Erythroblast (primary cell): ENCODE results near the gene SLAMF6.
"Not testable (repeated sequence)": the region's sequence is repeated elsewhere in the genome, so short reads cannot be mapped to it uniquely, and the experiment has no call there.

Experiments
- GATA1 ChIP-seq: IDR thresholded peaks from 2 replicates; pipeline ENCODE4 v1.6.1; 2011; ENCODE audit warnings: low read depth, mild to moderate bottlenecking, control low read depth, low read length, moderate library complexity
- POLR2A ChIP-seq: IDR thresholded peaks from 2 replicates; pipeline ENCODE4 v1.6.1; 2011; ENCODE audit warnings: mild to moderate bottlenecking, low read length

DNA sequence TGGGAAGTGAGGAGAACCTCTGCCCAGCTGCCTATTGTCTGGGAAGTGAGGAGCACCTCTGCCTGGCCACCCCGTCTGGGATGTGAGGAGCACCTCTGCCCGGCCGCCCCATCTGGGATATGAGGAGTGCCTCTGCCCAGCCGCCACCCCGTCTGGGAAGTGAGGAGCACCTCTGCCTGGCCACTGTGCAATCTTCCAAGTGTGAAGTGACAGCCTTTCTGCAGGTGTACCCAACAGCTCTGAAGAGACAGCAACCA, 9.4 kb upstream of the SLAMF6 start:
- not testable (repeated sequence) for TF ChIP-seq POLR2A, GATA1
